Measurements from ENCODE around the gene ITSN1. TPM values are rescaled to one million over a fixed set of nuclear protein-coding genes. Genes with fewer than 3 reads are reported as not detected.

Gene ITSN1
- total and polyA plus RNA-seq, 2 experiments from 2014 or later: 77.9 to 95.7 TPM

GRCh38 chr21:33897098-33897497 is 254.8 kb downstream of the ITSN1 start:
- Histone ChIP-seq H3K36me3 (ENCODE audit: insufficient read depth) (no peaks in the 10 kb centered on the region), H3K4me3 (no peak overlapping the region), H2AFZ (no peak overlapping the region), H3K9me2 (ENCODE audit: insufficient read depth) (no peaks in the 10 kb centered on the region), H3F3A (replicated peaks; ENCODE audit: low read depth) (peaks cover 13% of the 10 kb centered on the region), H3K27me3 (ENCODE audit: insufficient read depth) (no peaks in the 10 kb centered on the region), H3K4me2 (no peak overlapping the region), H3K79me2 (replicated peaks; ENCODE audit: insufficient read depth) (no peaks in the 10 kb centered on the region), H3K27ac (ENCODE audit: low read depth) (no peak overlapping the region), H4K20me1 (replicated peaks; ENCODE audit: insufficient read depth) (no peaks in the 10 kb centered on the region), H3K4me1 (ENCODE audit: insufficient read depth) (peaks cover 11% of the 10 kb centered on the region)
- no peak overlapping the region for H3K4me3 Mint-ChIP-seq
- TF ChIP-seq CTCF (conservative IDR thresholded peaks at IDR 0.05; ENCODE audit: low read depth in 2 of 2) (no peak), ETS1 (IDR thresholded peaks at IDR 0.05) (no peak), STAT1 (IDR thresholded peaks at IDR 0.05; ENCODE audit: unreplicated experiment) (no peak), EZH2 (IDR thresholded peaks at IDR 0.05; ENCODE audit: low read depth, unreplicated experiment) (no peak), JUNB (IDR thresholded peaks at IDR 0.05; ENCODE audit: unreplicated experiment) (no peak), ZNF462 (CRISPR knock-in tag; IDR thresholded peaks at IDR 0.05) (no peak), REST (IDR thresholded peaks at IDR 0.05; ENCODE audit: unreplicated experiment) (no peak), NANOG (IDR thresholded peaks at IDR 0.05; ENCODE audit: borderline replicate concordance) (no peak), EZH2phosphoT487 (IDR thresholded peaks at IDR 0.05; ENCODE audit: unreplicated experiment) (no peak)
- H3K9me3 Mint-ChIP-seq: no peaks in the 10 kb centered on the region
- ATAC-seq (no peak), DNase-seq (ENCODE audit: low spot score) (no peak)
- peaks cover 24% of the 10 kb centered on the region for H3K4me1 Mint-ChIP-seq
- peaks cover 7% of the 10 kb centered on the region; the same call in 2 of the 3 replicates for H3K36me3 Mint-ChIP-seq (ENCODE audit: low read depth)
- H3K27me3 Mint-ChIP-seq (ENCODE audit: insufficient read depth, low read depth, poor library complexity): peaks cover 14% of the 10 kb centered on the region
- H3K27ac Mint-ChIP-seq: no peak overlapping the region
